ENCODE results near the gene ABR. TPM values are rescaled to one million over a fixed set of nuclear protein-coding genes. Genes with fewer than 3 reads are reported as not detected.

ABR gene
- total RNA-seq, 4 donors from 2014 or later = 35.4 to 192 (median 138) TPM

DNA sequence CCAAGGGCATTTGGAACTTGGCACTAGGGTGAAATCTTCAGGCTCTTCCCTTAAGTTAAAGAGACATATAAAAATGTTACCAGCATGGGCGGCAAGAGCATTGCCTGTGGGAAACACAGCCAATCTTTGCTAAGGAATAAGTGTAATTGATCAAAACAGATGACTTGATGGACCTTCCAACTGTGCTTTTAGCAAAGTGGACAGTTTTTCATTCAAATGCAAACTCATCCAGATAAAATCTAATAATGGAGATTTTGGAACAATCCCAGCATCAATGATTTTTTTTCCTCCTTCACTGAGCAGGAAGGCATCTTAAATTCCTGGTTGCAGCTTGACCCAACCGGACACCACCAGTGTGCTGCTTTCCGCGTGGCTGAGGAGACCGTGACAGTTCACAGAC is 47.6 kb upstream of the ABR start:
- DNase-seq = no peak
- TF ChIP-seq, protein P1, sequence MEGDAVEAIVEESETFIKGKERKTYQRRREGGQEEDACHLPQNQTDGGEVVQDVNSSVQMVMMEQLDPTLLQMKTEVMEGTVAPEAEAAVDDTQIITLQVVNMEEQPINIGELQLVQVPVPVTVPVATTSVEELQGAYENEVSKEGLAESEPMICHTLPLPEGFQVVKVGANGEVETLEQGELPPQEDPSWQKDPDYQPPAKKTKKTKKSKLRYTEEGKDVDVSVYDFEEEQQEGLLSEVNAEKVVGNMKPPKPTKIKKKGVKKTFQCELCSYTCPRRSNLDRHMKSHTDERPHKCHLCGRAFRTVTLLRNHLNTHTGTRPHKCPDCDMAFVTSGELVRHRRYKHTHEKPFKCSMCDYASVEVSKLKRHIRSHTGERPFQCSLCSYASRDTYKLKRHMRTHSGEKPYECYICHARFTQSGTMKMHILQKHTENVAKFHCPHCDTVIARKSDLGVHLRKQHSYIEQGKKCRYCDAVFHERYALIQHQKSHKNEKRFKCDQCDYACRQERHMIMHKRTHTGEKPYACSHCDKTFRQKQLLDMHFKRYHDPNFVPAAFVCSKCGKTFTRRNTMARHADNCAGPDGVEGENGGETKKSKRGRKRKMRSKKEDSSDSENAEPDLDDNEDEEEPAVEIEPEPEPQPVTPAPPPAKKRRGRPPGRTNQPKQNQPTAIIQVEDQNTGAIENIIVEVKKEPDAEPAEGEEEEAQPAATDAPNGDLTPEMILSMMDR (IDR thresholded peaks at IDR 0.05) = no peak
- no peak for TF ChIP-seq POLR2A (IDR thresholded peaks at IDR 0.05)
- Histone ChIP-seq H3K36me3 (no peaks in the 10 kb centered on the region), H3K4me3 (no peak overlapping the region), H3K4me1 (peaks cover 0 to 22% of the 10 kb centered on the region in 2 donors), H3K27me3 (peaks cover 4 to 13% of the 10 kb centered on the region in 2 donors), H3K27ac (no peak overlapping the region), H3K9me3 (no peaks in the 10 kb centered on the region)
- intact Hi-C loops (cut with DNase I; ENCODE audit: low total_unique reads) = no loop called here

DNA sequence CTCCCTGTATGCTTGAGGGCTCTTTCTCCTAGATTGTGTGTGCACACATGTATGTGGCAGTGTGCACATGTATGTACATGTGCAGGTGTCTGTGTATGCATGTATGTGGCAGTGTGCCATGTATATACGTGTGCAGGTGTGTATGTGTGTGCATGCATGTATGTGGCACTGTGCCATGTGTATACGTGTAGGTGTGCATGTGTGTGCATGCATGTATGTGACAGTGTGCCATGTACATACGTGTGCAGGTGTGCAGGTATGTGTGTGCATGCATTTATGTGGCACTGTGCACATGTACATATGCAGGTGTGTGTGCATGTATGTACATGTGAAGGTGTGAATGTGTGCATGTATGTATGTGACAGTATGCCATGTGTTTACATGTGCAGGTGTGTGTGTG is 46.5 kb upstream of the ABR start:
- intact Hi-C loops (cut with DNase I; ENCODE audit: low total_unique reads) = no loop called here
- Histone ChIP-seq H3K9me3 (no peaks in the 10 kb centered on the region), H3K4me3 (no peak overlapping the region), H3K4me1 (peaks cover 0 to 22% of the 10 kb centered on the region in 2 donors), H3K27ac (no peak overlapping the region), H3K36me3 (no peaks in the 10 kb centered on the region), H3K27me3 (peaks cover 4 to 9% of the 10 kb centered on the region in 2 donors)
- no peak for DNase-seq
- no peak for TF ChIP-seq POLR2A (IDR thresholded peaks at IDR 0.05)
- TF ChIP-seq, protein P1 (IDR thresholded peaks at IDR 0.05) = no peak

DNA sequence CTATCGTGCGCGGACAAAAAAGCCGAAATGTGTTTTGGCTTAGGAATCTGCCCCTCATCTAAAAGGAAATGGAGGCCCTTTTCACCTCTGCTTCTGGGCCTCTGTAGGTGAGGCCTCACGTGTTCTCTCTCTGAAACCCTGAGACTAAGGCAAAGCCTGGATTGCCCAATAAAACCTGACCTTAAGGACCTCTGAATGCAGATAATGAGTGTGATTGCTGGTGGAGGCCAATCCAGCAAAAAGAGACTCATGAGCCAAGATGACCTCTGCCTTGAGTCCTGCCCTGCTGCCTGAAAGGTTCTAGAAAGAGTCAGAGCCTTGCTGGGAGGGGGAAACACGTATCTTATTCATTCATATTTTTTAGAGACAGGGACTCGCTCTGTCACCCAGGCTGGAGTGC is 44.5 kb upstream of the ABR start:
- H3K4me1 ChIP-seq = peaks cover 0 to 14% of the 10 kb centered on the region in 2 donors
- no peak for DNase-seq
- no peak for TF ChIP-seq POLR2A (IDR thresholded peaks at IDR 0.05)
- TF ChIP-seq, protein P1 (IDR thresholded peaks at IDR 0.05) = no peak
- no peaks in the 10 kb centered on the region for H3K36me3 ChIP-seq
- no peak overlapping the region for H3K4me3 ChIP-seq
- intact Hi-C loops (cut with DNase I; ENCODE audit: low total_unique reads) = no loop called here
- H3K27ac ChIP-seq = no peak overlapping the region
- H3K27me3 ChIP-seq = no peaks in the 10 kb centered on the region
- no peaks in the 10 kb centered on the region for H3K9me3 ChIP-seq

DNA sequence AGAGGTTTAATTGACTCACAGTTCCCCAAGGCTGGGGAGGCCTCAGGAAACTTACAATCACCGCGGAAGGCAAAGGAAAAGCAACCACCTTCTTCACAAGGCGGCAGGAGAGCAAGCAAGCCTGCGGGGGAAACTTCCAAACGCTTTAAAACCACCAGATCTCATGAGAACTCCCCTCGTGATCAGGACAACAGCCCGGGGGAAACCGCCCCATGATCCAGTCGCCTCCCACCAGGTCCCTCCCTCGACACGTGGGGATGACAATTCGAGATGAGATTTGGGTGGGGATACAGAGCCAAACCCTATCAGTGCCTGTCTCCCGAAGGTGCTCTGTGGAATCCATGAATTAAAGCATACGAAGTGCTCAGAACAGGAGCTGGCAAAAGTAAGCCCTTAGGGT is 43.9 kb upstream of the ABR start:
- Histone ChIP-seq H3K9me3 (no peaks in the 10 kb centered on the region), H3K27me3 (no peaks in the 10 kb centered on the region), H3K4me1 (peaks cover 0 to 8% of the 10 kb centered on the region in 2 donors), H3K27ac (no peak overlapping the region), H3K36me3 (no peaks in the 10 kb centered on the region), H3K4me3 (no peak overlapping the region)
- no peak for DNase-seq
- intact Hi-C loops (cut with DNase I; ENCODE audit: low total_unique reads) = no loop called here
- TF ChIP-seq POLR2A (IDR thresholded peaks at IDR 0.05) = no peak
- TF ChIP-seq, protein P1 (IDR thresholded peaks at IDR 0.05) = no peak

DNA sequence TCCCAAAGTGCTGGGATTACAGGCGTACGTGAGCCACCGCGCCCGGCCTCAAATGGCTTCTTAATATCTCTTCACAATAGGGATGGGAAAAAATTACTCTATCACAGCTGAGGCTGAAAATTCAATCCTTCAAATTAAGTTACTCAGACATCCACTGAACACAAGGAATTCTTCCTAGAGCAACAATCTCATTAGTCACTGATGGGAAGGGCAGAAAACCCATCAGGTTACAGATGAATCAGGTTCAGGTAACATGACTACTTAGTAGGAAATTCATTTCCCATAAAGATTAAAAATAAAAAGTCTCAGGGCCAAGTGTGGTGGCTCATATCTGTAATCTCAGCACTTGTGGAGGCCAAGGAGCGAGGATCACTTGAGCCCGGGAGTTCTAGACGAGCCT is 42.5 kb upstream of the ABR start:
- Histone ChIP-seq H3K4me1 (no peaks in the 10 kb centered on the region), H3K9me3 (no peaks in the 10 kb centered on the region), H3K4me3 (no peak overlapping the region), H3K27ac (no peak overlapping the region), H3K27me3 (no peaks in the 10 kb centered on the region), H3K36me3 (no peaks in the 10 kb centered on the region)
- DNase-seq = no peak
- intact Hi-C loops (cut with DNase I; ENCODE audit: low total_unique reads) = no loop called here
- TF ChIP-seq, protein P1 (IDR thresholded peaks at IDR 0.05) = no peak
- no peak for TF ChIP-seq POLR2A (IDR thresholded peaks at IDR 0.05)
